A673 (cell line): ENCODE measurements around the gene CCDC59. TPM values are rescaled to one million over a fixed set of nuclear protein-coding genes. Genes with fewer than 3 reads are reported as not detected.

Source experiments
- BruUV-seq: library from RNA; stranded (reverse); fragments of 400-500 nt; replicated peaks from 2 replicates; lab custom pipeline; 2021; lab: Mats Ljungman, UMichigan
- CTCF ChIA-PET: fragments of 300-600 bp; sonication (Branson Sonifier 250); formaldehyde crosslinking; loops from one replicate; lab custom pipeline; 2022; ENCODE audit warnings: antibody characterized with exemption; lab: Charles Lee
- POLR2A ChIA-PET: fragments of 300-600 bp; sonication (Branson Sonifier 250); formaldehyde crosslinking; loops from one replicate; lab custom pipeline; 2022; ENCODE audit warnings: antibody characterized with exemption; ENCODE audit not compliant: low non-redundant PET; lab: Charles Lee
- DNase-seq: peaks from one replicate; pipeline ENCODE4 v3.0.0-alpha.2; 2015; ENCODE audit warnings: low spot score
- H3K27ac ChIP-seq: fragments of 200-600 bp; sonication (generic); 2 replicates; pipeline ENCODE4 v1.5.1; 2016; ENCODE audit warnings: mixed run types, low read depth, mild to moderate bottlenecking, mixed read lengths, antibody characterized with exemption, low read length; ENCODE audit not compliant: poor library complexity, severe bottlenecking
- H3K27me3 ChIP-seq: fragments of 200-600 bp; sonication (generic); replicated peaks from 2 replicates; pipeline ENCODE4 v1.6.1; 2017; ENCODE audit warnings: mixed run types, low read depth, mild to moderate bottlenecking, mixed read lengths, antibody characterized with exemption, low read length; ENCODE audit not compliant: insufficient read depth, poor library complexity
- H3K36me3 ChIP-seq: fragments of 200-600 bp; sonication (generic); 2 replicates; pipeline ENCODE4 v1.6.1; 2016; ENCODE audit warnings: mixed run types, mild to moderate bottlenecking, mixed read lengths, antibody characterized with exemption, low read length; ENCODE audit not compliant: insufficient read depth, poor library complexity, severe bottlenecking
- H3K4me1 ChIP-seq: fragments of 200-600 bp; sonication (generic); 2 replicates; pipeline ENCODE4 v1.6.1; 2017; ENCODE audit warnings: mixed run types, mild to moderate bottlenecking, mixed read lengths, antibody characterized with exemption, low read length; ENCODE audit not compliant: insufficient read depth, poor library complexity, severe bottlenecking
- H3K4me3 ChIP-seq: fragments of 200-600 bp; sonication (generic); 2 replicates; pipeline ENCODE4 v1.5.1; 2016; ENCODE audit warnings: low read depth, mixed run types, mild to moderate bottlenecking, mixed read lengths, low read length; ENCODE audit not compliant: poor library complexity, severe bottlenecking
- H3K9me3 ChIP-seq: fragments of 200-600 bp; sonication (generic); 2 replicates; pipeline ENCODE4 v1.6.1; 2016; ENCODE audit warnings: mixed run types, low read depth, mild to moderate bottlenecking, mixed read lengths, antibody characterized with exemption, low read length; ENCODE audit not compliant: poor library complexity, severe bottlenecking
- EZH2 ChIP-seq: fragments of 200-600 bp; sonication (generic); IDR thresholded peaks from 2 replicates; pipeline ENCODE4 v1.6.1; 2017; ENCODE audit warnings: borderline replicate concordance, low read depth, mild to moderate bottlenecking, mixed read lengths, antibody characterized with exemption, low read length; ENCODE audit not compliant: poor library complexity, severe bottlenecking
- intact Hi-C: fragments of 100-400 bp; cut with micrococcal nuclease; formaldehyde crosslinking; loops from one replicate; pipeline ENCODE4 v1.10.0; 2022; ENCODE audit not compliant: unreplicated experiment
- total RNA-seq: library from RNA; stranded (reverse); gene quantifications from 2 replicates; pipeline ENCODE4 v1.2.3, GENCODE V29; 2021
- TF ChIP-seq, protein P1 (sequence below): fragments of 300-800, 200-600 bp; sonication (generic); conservative IDR thresholded peaks from 2 replicates; pipeline ENCODE4 v1.5.1; 2017; ENCODE audit warnings: low read depth, mild to moderate bottlenecking, antibody characterized with exemption, low read length, moderate library complexity, mixed read lengths

The CCDC59 gene
- total RNA-seq, 1 experiment from 2014 or later: 83.1 TPM

DNA sequence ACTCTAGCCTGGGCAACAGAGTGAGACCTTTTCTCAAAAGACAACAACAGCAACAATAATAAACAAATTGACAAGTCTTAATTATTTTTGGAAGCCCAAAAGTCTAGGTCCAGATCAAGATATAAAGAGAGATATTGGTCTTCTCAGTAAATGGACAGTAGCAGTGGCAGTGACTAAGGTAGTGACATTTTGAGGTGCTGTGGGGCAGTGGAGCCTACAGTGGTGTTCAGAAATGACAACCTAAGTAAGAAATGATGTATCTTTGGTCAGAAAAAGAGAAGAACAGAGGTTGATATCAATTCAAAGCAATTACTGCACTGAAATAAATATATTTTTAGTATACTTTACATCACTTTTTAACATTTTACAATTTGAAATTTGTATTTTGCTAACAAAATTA, 20.8 kb upstream of the CCDC59 start:
- intact Hi-C loops: no loop called here
- no peak for DNase-seq
- TF ChIP-seq, protein P1, sequence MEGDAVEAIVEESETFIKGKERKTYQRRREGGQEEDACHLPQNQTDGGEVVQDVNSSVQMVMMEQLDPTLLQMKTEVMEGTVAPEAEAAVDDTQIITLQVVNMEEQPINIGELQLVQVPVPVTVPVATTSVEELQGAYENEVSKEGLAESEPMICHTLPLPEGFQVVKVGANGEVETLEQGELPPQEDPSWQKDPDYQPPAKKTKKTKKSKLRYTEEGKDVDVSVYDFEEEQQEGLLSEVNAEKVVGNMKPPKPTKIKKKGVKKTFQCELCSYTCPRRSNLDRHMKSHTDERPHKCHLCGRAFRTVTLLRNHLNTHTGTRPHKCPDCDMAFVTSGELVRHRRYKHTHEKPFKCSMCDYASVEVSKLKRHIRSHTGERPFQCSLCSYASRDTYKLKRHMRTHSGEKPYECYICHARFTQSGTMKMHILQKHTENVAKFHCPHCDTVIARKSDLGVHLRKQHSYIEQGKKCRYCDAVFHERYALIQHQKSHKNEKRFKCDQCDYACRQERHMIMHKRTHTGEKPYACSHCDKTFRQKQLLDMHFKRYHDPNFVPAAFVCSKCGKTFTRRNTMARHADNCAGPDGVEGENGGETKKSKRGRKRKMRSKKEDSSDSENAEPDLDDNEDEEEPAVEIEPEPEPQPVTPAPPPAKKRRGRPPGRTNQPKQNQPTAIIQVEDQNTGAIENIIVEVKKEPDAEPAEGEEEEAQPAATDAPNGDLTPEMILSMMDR: no peak
- TF ChIP-seq EZH2: no peak
- CTCF ChIA-PET: no interaction called here
- H3K36me3 ChIP-seq: no peaks in the 10 kb centered on the region
- H3K9me3 ChIP-seq: no peaks in the 10 kb centered on the region
- H3K4me3 ChIP-seq: no peak overlapping the region
- H3K27me3 ChIP-seq: no peaks in the 10 kb centered on the region
- no TSS peak for BruUV-seq
- POLR2A ChIA-PET: no interaction called here
- H3K4me1 ChIP-seq: no peaks in the 10 kb centered on the region
- no peak overlapping the region for H3K27ac ChIP-seq

DNA sequence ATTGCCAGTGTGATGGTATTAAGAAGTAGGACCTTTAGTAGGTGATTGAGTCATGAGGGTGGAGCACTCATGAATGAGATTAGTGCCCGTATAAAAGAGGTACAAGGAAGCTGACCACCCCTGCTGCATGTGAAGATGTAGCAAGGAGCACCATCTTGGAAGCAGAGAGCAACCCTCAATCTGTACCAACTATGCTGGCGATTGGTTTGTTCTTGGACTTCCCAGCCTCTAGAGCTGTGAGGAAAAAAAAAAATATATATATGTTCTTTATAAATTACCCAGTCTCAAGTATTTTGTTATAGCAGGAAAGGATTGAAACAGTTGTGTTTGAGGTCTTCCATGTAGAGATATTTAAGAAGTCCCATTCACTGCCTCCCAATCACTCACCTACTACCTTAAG, 17.0 kb upstream of the CCDC59 start:
- no TSS peak for BruUV-seq
- TF ChIP-seq, protein P1: no peak
- no peak for TF ChIP-seq EZH2
- intact Hi-C loops: no loop called here
- ChIA-PET CTCF (no interaction called here), POLR2A (no interaction called here)
- DNase-seq: no peak
- no peaks in the 10 kb centered on the region for H3K36me3 ChIP-seq
- H3K9me3 ChIP-seq: no peaks in the 10 kb centered on the region
- H3K4me3 ChIP-seq: no peak overlapping the region
- H3K27ac ChIP-seq: no peak overlapping the region
- H3K4me1 ChIP-seq: no peaks in the 10 kb centered on the region
- H3K27me3 ChIP-seq: no peaks in the 10 kb centered on the region

DNA sequence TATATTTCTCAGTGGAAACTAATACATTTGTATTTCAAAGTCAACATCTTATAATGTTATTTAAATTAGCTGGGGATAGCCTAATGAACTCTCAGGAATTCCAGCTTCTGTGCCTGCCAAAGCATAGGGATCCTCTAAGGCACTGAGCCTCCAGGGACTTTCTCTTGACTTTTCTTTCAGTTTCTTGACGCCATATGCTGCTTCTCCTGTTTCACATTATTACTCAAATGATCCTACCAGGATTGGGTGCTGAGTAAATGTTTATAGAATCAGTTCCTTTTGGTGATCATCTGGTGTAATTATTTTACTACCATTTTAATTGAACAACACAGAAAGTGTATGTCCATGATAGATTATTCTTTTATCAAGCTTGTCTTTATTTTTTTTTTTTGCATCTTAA, 8.0 kb upstream of the CCDC59 start:
- POLR2A ChIA-PET: no interaction called here
- no peaks in the 10 kb centered on the region for H3K27me3 ChIP-seq
- intact Hi-C loops: no loop called here
- no peaks in the 10 kb centered on the region for H3K4me1 ChIP-seq
- no peaks in the 10 kb centered on the region for H3K36me3 ChIP-seq
- peak; percentile 25 for DNase-seq
- CTCF ChIA-PET: no interaction called here
- H3K27ac ChIP-seq: no peak overlapping the region
- BruUV-seq: no TSS peak
- TF ChIP-seq EZH2: no peak
- TF ChIP-seq, protein P1: no peak
- H3K4me3 ChIP-seq: no peak overlapping the region
- no peaks in the 10 kb centered on the region for H3K9me3 ChIP-seq
